Measurements from ENCODE around the gene PGPEP1.
"Not testable (repeated sequence)": the region's sequence is repeated elsewhere in the genome, so short reads cannot be mapped to it uniquely, and the experiment has no call there.

Gene PGPEP1

GRCh38 chr19:18397242-18398202 lies 57.1 kb downstream of the PGPEP1 start, which contains the start of gene LRRC25:
Gene LRRC25, minus strand, starts transcription at chr19:18397622. Its CDS starts 659 bp downstream, at chr19:18396963.
- DNase-seq (ENCODE audit: low read depth) = no peak
- H3K4me3 ChIP-seq (ENCODE audit: low read length) = no peak within 1 kb of the TSS
- no peak for TF ChIP-seq CTCF (IDR thresholded peaks at IDR 0.05; ENCODE audit: insufficient read depth, low read depth, low read length, missing control alignments)

GRCh38 chr19:18399008-18399407 lies 58.6 kb downstream of the PGPEP1 start:
- no peak for TF ChIP-seq CTCF (IDR thresholded peaks at IDR 0.05; ENCODE audit: insufficient read depth, low read depth, low read length, missing control alignments)
- DNase-seq (ENCODE audit: low read depth) = peak; percentile 81
- no peak overlapping the region for H3K4me3 ChIP-seq (ENCODE audit: low read length)

- H3K4me3 ChIP-seq (ENCODE audit: low read length) = no peak overlapping the region
- peak; percentile 86 for DNase-seq (ENCODE audit: low read depth)
- TF ChIP-seq CTCF (IDR thresholded peaks at IDR 0.05; ENCODE audit: insufficient read depth, low read depth, low read length, missing control alignments) = peak; percentile 74
Observed at GRCh38 chr19:18401580-18402112, 61.2 kb downstream of the PGPEP1 start.

- DNase-seq (ENCODE audit: low read depth); H3K4me3 ChIP-seq (ENCODE audit: low read length): not testable (repeated sequence)
Observed at GRCh38 chr19:18402455-18403248, 62.3 kb downstream of the PGPEP1 start.

GRCh38 chr19:18405754-18406153 lies 65.4 kb downstream of the PGPEP1 start:
- not testable (repeated sequence) for DNase-seq (ENCODE audit: low read depth); H3K4me3 ChIP-seq (ENCODE audit: low read length)

DNA sequence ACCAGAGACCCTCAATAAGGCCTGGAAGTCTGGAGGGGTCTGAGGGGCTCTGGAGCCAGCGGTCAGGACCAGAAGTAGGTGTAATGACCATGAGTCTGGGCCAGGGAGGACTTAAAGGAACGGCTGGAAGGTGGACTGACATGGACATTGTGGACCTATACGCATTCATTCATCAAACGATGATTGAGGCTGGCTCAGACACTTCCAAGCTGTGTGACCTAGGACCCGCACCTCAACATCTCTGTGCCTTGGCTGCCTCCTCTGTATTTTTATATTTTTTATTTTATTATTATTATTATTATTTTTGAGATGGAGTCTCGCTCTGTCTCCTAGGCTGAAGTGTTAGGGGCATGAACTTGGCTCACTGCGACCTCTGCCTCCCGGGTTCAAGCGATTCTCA lies 66.4 kb downstream of the PGPEP1 start:
- DNase-seq (ENCODE audit: low read depth) = no peak
- TF ChIP-seq CTCF (IDR thresholded peaks at IDR 0.05; ENCODE audit: insufficient read depth, low read depth, low read length, missing control alignments) = no peak
- no peak overlapping the region for H3K4me3 ChIP-seq (ENCODE audit: low read length)

DNA sequence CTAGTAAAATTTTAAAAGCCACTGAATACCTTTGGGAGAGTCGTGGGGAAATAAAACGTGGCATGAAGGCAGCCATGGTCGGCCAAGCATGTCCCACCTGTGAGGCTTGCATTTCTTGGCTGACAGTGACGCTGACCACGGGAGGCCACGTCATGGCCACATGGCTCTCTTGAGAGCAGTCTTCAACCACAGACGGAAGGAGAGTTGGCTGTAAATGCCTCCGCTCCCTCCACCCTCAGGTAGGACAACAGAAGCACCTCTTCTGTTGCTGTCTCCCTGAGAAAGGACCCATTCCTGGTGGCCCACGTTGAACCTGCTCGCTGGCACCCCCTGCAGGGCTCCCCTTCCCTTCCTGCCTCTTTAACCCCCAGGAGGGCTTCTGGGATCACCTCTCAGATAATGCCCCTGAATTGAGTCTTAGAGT lies 67.7 kb downstream of the PGPEP1 start:
- TF ChIP-seq CTCF (IDR thresholded peaks at IDR 0.05; ENCODE audit: insufficient read depth, low read depth, low read length, missing control alignments) = peak; percentile 20
- no peak overlapping the region for H3K4me3 ChIP-seq (ENCODE audit: low read length)
- DNase-seq (ENCODE audit: low read depth) = no peak
